ENCODE data around the gene RGL1. TPM values are rescaled to one million over a fixed set of nuclear protein-coding genes. Genes with fewer than 3 reads are reported as not detected.

Gene RGL1
- total RNA-seq, 1 donor from 2014 or later: 23.1 TPM

- no peak overlapping the region for H3K27ac ChIP-seq
- DNase-seq (ENCODE audit: low spot score in 2 of 2): no peak
- no peaks in the 10 kb centered on the region for H3K27me3 ChIP-seq
- no peak for TF ChIP-seq CTCF (IDR thresholded peaks at IDR 0.05)
- no peaks in the 10 kb centered on the region for H3K9me3 ChIP-seq
- intact Hi-C loops (cut with DNase I): no loop called here
- H3K36me3 ChIP-seq: no peaks in the 10 kb centered on the region
- no peak overlapping the region for H3K4me3 ChIP-seq
- no peaks in the 10 kb centered on the region for H3K4me1 ChIP-seq
Measured at GRCh38 chr1:183957216-183957830, 152.4 kb downstream of the RGL1 start.

GRCh38 chr1:183958958-183959357, 154.0 kb downstream of the RGL1 start:
- intact Hi-C loops (cut with DNase I): no loop called here
- H3K27ac ChIP-seq: no peak overlapping the region
- no peak overlapping the region for H3K4me3 ChIP-seq
- no peak for DNase-seq (ENCODE audit: low spot score in 2 of 2)
- no peaks in the 10 kb centered on the region for H3K4me1 ChIP-seq
- no peaks in the 10 kb centered on the region for H3K36me3 ChIP-seq
- H3K9me3 ChIP-seq: no peaks in the 10 kb centered on the region
- H3K27me3 ChIP-seq: no peaks in the 10 kb centered on the region
- TF ChIP-seq CTCF (IDR thresholded peaks at IDR 0.05): no peak

- Histone ChIP-seq H3K4me1 (no peaks in the 10 kb centered on the region), H3K9me3 (no peaks in the 10 kb centered on the region), H3K27ac (no peak overlapping the region), H3K27me3 (no peaks in the 10 kb centered on the region), H3K36me3 (no peaks in the 10 kb centered on the region), H3K4me3 (no peak overlapping the region)
- intact Hi-C loops (cut with DNase I): no loop called here
- TF ChIP-seq CTCF (IDR thresholded peaks at IDR 0.05): no peak
- no peak for DNase-seq (ENCODE audit: low spot score in 2 of 2)
Measured at GRCh38 chr1:183961132-183961531, 156.2 kb downstream of the RGL1 start.

- Histone ChIP-seq H3K36me3 (no peaks in the 10 kb centered on the region), H3K27ac (no peak overlapping the region), H3K27me3 (no peaks in the 10 kb centered on the region), H3K9me3 (no peaks in the 10 kb centered on the region), H3K4me3 (no peak overlapping the region), H3K4me1 (no peaks in the 10 kb centered on the region)
- no peak for DNase-seq (ENCODE audit: low spot score in 2 of 2)
- intact Hi-C loops (cut with DNase I): no loop called here
- TF ChIP-seq CTCF (IDR thresholded peaks at IDR 0.05): no peak
Measured at GRCh38 chr1:183962903-183963302, 158.0 kb downstream of the RGL1 start.

GRCh38 chr1:183965726-183966125, 160.8 kb downstream of the RGL1 start:
- no peak overlapping the region for H3K4me3 ChIP-seq
- no peaks in the 10 kb centered on the region for H3K27me3 ChIP-seq
- H3K36me3 ChIP-seq: no peaks in the 10 kb centered on the region
- no peak for TF ChIP-seq CTCF (IDR thresholded peaks at IDR 0.05)
- DNase-seq (ENCODE audit: low spot score in 2 of 2): no peak
- no peaks in the 10 kb centered on the region for H3K4me1 ChIP-seq
- no peak overlapping the region for H3K27ac ChIP-seq
- intact Hi-C loops (cut with DNase I): no loop called here
- no peaks in the 10 kb centered on the region for H3K9me3 ChIP-seq

- no peak overlapping the region for H3K4me3 ChIP-seq
- intact Hi-C loops (cut with DNase I): no loop called here
- no peak for TF ChIP-seq CTCF (IDR thresholded peaks at IDR 0.05)
- H3K27me3 ChIP-seq: no peaks in the 10 kb centered on the region
- H3K27ac ChIP-seq: no peak overlapping the region
- no peaks in the 10 kb centered on the region for H3K9me3 ChIP-seq
- H3K4me1 ChIP-seq: no peaks in the 10 kb centered on the region
- DNase-seq (ENCODE audit: low spot score in 2 of 2): no peak
- H3K36me3 ChIP-seq: no peaks in the 10 kb centered on the region
Measured at GRCh38 chr1:183966487-183966886, 161.6 kb downstream of the RGL1 start.

Measured in ascending aorta (tissue), 2 donors.